ENCODE results near the gene TOGARAM1.

DNA sequence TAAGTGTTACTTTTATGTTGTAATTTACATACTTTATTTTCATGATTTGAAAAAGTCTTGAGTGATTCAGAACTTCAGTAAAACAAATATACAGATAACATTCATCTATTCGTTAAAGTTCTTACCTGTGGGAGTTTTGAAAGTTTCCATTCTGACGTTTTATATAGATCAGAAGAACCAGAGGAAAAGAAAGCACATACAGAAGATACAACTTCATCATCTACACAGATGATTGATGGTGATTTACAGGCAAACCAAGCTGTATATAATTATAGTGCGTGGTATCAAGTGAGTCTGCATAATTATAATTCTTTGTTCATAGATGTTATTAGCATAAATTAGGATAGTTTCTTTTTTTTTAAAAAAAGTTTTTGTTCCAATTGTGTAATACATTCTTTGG is 152.3 kb downstream of the TOGARAM1 start:
- TF ChIP-seq, protein P1, sequence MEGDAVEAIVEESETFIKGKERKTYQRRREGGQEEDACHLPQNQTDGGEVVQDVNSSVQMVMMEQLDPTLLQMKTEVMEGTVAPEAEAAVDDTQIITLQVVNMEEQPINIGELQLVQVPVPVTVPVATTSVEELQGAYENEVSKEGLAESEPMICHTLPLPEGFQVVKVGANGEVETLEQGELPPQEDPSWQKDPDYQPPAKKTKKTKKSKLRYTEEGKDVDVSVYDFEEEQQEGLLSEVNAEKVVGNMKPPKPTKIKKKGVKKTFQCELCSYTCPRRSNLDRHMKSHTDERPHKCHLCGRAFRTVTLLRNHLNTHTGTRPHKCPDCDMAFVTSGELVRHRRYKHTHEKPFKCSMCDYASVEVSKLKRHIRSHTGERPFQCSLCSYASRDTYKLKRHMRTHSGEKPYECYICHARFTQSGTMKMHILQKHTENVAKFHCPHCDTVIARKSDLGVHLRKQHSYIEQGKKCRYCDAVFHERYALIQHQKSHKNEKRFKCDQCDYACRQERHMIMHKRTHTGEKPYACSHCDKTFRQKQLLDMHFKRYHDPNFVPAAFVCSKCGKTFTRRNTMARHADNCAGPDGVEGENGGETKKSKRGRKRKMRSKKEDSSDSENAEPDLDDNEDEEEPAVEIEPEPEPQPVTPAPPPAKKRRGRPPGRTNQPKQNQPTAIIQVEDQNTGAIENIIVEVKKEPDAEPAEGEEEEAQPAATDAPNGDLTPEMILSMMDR (IDR thresholded peaks at IDR 0.05): no peak
- TF ChIP-seq POLR2AphosphoS5 (IDR thresholded peaks at IDR 0.05): no peak
